GM18505 (cell line): ENCODE measurements around the gene C3orf52.

Experiments
- ATAC-seq: cut with Tn5 transposase; IDR thresholded peaks from one replicate; pipeline ENCODE4 v1.9.1; 2021; ENCODE audit not compliant: unreplicated experiment
- POLR2A ChIP-seq: IDR thresholded peaks from 4 replicates; pipeline ENCODE4 v1.6.1; 2011; ENCODE audit warnings: borderline replicate concordance; ENCODE audit not compliant: insufficient read depth, insufficient read length; ENCODE audit errors: extremely low read depth

Gene C3orf52

DNA sequence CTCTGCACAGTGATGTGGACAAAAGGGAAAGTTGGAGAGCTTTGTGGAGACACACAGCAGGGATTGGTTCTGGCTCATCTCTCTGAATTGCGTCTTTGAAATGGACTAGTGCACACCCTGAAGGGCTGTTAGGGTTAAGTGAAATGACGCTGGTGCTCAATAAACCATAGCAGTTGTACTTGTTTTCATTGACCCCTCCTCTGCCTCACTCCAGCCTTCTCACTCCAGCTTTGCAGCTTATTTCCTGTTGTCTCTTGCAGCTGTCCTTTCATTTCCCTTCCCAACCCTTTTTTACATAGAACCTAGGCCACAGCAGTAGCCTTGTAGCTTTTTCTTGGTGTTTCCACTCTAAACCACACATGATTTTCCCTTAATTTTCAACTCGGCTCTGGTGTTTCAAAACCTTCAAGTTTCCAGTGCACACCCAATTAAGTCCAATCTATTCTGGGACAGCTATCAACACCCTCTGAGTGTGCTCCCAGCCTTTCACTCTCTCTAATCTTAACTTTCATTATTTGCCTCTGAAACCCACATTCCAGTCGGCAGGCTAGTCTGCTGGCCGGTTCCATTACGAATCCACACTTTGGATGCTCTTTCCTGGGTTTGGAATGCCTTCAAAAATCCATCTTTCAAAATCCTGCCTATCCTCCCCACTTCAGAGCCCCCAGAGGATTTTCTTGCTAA is 6.4 kb downstream of the C3orf52 start:
- ATAC-seq = no peak
- no peak for TF ChIP-seq POLR2A

- ATAC-seq = no peak
- TF ChIP-seq POLR2A = no peak
These were observed 7.0 kb downstream of the C3orf52 start for GRCh38 chr3:112093180-112093522.

DNA sequence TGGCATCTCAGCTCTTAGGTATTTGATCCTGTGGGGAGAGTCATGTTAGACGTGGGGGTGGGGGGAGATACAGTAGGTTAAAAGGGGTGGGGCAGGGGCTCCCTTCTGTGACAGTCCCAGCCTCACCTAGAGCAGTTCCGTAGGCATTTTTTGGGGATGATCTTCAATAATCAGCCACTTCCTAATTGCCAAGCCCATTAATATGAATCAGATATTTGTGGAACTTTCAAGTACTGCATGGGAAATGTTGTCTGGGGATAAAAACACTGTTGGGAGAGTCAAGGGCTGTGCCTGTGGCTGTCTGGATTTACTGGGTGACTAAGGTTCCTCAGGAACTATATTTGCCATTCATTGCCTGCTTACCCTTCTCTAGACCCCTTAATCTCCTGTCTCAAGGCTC is 9.5 kb downstream of the C3orf52 start:
- TF ChIP-seq POLR2A = no peak
- no peak for ATAC-seq

GRCh38 chr3:112096176-112096575 is 10.0 kb downstream of the C3orf52 start:
- ATAC-seq = no peak

DNA sequence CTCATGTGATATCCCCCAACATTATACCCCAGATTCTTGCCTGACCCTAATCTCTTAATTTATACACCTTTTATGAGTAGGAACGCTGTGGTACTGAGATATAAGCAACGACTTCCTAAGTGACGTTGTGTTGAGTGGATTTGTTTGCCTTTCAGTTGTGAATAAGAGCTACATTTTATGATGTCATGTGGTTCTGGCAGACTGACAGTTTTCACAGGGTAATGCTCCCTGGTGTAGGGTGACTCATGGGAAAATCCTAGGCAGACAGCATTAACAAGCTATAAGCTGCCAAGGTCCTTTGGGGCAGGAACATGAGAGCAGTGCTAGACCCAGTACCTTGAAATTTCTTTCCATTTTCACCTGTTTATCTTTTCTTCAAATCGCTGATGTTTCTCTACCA is 11.2 kb downstream of the C3orf52 start:
- no peak for TF ChIP-seq POLR2A
- ATAC-seq = no peak

More at GRCh38 chr3:112096176-112096575, 10.0 kb downstream of the C3orf52 start:
- TF ChIP-seq POLR2A = no peak

- TF ChIP-seq POLR2A = no peak
- ATAC-seq = no peak
These were observed 15.7 kb downstream of the C3orf52 start for GRCh38 chr3:112101916-112102315.

GRCh38 chr3:112104774-112105173 is 18.6 kb downstream of the C3orf52 start:
- no peak for TF ChIP-seq POLR2A
- no peak for ATAC-seq

- no peak for ATAC-seq
- TF ChIP-seq POLR2A = no peak
These were observed 23.1 kb downstream of the C3orf52 start for GRCh38 chr3:112109322-112109721.

DNA sequence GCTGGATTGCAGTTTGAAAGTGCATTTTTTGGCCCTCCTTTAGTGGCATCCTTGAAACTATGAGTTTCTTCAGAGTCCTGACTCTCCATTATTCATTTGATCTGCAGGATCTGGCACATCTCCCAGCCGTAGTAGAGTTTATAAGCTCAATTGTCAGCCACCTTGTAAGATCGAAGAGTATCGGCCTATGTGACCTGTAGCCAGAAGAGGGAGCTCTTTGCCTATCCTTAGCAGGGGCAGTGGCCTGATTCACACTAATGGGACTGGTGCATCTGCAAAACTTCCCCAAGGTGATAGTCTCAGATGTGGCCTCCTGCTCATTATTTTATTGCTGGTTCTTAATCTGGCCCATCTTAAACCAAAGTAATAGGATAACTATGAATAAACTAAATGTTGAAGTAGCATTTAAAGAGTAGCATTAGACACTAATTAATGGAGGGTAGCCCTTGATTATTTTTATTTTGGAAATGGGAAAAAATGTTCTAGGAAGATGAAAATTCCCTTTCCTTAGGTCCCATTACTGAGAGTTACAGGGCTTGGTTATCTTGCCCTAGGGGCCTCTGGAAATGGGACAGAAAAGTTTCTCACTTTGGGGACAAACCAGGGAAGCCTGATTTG is 25.7 kb downstream of the C3orf52 start:
- ATAC-seq = peak; percentile 49
- TF ChIP-seq POLR2A = no peak

GRCh38 chr3:112114576-112115160 is 28.5 kb downstream of the C3orf52 start:
- ATAC-seq = peak; percentile 29
- no peak for TF ChIP-seq POLR2A

- peak; percentile 26 for ATAC-seq
- TF ChIP-seq POLR2A = peak; percentile 29
These were observed 29.1 kb downstream of the C3orf52 start for GRCh38 chr3:112115161-112115739.

DNA sequence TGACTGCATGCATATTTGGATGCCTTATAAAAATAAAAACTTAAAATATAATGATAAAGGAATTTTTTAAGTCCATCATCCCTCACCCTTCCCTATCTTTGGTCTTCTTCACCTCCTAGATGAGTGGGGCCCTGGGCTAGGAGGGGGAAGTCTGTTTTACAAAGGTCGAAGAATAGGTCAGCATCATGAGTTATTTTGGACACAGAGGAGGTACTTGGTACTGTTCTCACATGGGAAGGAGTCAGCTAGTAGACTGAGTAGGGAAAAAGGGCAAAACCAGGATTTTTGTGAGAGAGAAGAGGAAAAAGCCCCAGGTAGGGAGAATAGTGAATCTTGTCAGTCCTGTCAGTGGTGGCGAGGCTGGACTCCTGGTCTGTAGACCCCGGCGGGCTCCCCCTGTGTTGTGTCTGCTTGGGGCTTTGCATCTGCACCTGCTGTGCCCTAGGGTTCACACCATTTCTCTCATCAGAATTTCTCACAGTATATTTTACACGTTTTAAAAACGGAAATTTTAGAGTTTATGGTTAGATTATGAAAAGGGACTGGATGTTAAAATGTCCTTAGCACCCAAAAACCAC is 29.7 kb downstream of the C3orf52 start:
- no peak for ATAC-seq
- TF ChIP-seq POLR2A = no peak

DNA sequence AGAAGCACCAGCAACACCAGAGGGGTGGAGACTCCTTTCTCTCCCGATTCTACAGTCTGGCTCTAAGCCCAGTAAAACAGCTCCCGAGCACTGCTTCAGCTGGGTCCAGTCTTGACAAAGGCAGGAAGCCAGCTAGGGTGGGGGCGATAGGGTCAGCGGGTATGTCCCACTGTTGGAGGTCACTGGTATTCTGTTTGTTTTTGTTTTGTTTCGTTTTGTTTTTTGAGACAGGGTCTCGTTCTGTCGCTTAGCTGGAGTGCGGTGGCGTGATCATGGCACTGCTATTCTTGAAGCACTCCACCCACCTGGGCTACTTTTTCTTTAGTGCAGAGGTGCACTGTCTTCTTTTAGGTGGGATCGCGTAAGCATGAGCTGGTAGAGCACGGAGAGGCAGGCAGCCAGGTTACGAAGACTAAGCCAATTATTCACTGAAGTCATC is 30.6 kb downstream of the C3orf52 start:
- ATAC-seq = no peak
- TF ChIP-seq POLR2A = peak; percentile 34

- ATAC-seq = no peak
- TF ChIP-seq POLR2A = no peak
These were observed 31.2 kb downstream of the C3orf52 start for GRCh38 chr3:112117415-112117814.

GRCh38 chr3:112117841-112118571 is 31.8 kb downstream of the C3orf52 start:
- TF ChIP-seq POLR2A = no peak
- no peak for ATAC-seq
